GM19468 (cell line): ENCODE results near the gene UGT1A10.
"Not testable (repeated sequence)": the region's sequence is repeated elsewhere in the genome, so short reads cannot be mapped to it uniquely, and the experiment has no call there.

Source experiments
- ATAC-seq: cut with Tn5 transposase; IDR thresholded peaks from one replicate; pipeline ENCODE4 v1.9.1; 2021; ENCODE audit warnings: mild to moderate bottlenecking, moderate library complexity, moderate number of reproducible peaks; ENCODE audit not compliant: unreplicated experiment; ENCODE audit errors: extremely low read depth

The UGT1A10 gene

DNA sequence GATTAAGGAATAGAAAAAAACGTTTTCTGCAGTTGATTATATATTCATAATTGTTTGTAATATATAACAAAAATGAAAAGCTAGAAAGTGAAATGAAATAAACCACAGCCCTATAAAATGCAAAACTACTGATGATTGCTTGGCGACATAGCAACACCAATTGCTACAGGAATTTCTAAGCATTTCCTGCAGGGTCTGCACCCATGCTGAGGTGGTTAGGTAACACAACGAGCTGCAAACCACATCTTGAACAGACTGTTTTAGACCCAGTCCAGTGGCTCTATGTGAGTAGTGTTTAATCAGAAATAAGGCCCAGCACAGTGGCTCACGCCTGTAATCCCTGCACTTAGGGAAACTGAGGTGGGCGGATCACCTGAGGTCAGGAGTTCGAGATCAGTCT lies 18.3 kb downstream of the UGT1A10 start:
- ATAC-seq: no peak

DNA sequence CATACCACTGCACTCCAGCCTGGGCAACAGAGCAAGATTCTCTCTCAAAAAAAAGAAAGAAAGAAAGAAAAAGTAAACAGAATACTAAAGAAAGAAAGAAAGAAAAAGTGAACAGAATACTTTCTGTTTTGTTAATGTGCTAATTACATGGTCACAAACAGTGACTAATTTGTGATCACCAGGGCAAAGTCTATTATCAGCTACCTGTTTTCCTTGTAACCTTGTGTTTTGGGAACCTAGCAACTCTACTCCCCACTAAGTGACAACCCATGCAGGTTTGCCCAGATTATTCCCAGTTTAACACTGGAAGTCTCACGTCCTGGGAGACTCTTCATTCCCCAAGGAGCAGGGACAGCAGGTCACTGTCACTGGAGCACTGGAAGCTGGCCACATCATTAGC lies 18.8 kb downstream of the UGT1A10 start:
- no peak for ATAC-seq

DNA sequence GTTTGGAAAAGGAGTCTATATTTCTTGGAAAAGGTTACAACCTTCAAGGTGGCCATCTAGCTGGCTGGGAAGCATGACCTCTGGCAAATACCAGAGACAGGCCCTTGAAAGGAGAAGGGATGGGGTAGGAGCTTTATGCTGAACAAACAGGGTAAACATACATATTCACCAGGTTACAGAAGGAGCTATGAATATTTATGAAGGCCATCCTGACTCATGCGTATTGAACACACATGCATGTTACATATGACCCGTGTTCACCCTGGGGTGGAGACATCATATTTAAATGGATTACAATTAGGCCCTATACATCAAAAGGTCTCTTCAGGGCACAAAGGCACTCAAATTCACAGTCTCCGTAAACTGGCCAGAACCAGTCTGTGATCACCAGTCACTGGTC lies 19.7 kb downstream of the UGT1A10 start:
- not testable (repeated sequence) for ATAC-seq

DNA sequence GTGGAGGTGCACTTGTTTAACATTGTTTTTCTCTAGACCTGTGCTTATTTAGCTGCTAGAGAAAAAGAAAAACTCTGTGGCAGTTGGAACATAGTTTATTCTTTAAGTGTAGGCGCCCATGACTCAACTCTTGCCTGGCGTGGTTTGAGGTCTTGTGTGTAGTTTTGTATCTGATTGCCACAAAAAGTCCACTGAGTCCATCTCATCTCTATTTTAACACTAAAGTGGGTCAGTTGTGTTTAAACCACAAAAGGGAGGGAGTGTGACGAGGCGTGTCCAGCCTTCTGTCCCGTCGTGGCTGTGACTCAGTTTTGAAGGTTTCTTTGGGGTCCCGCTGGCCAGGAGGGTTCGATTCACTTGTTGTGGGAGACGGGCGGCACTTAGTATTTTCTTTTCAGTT lies 20.2 kb downstream of the UGT1A10 start:
- no peak for ATAC-seq

DNA sequence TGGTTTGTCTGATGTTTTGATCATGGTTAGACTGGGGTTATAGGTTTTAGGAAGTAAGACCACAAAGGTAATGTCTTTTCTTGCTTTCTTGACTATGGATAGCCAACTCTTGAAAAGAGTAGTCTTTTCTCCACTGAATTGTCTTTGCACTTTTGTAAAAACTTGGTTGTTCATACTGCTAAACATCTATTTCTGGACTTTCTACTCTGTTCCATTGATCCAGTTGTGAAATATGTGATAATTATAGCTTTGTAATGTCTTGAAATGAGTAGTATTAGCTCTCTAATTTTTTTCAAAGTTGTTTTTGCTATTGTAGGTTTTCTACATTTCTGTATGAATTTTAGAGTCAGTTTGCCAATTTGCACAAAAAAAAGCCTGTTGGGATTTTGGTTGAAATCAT lies 22.4 kb downstream of the UGT1A10 start:
- ATAC-seq: no peak

DNA sequence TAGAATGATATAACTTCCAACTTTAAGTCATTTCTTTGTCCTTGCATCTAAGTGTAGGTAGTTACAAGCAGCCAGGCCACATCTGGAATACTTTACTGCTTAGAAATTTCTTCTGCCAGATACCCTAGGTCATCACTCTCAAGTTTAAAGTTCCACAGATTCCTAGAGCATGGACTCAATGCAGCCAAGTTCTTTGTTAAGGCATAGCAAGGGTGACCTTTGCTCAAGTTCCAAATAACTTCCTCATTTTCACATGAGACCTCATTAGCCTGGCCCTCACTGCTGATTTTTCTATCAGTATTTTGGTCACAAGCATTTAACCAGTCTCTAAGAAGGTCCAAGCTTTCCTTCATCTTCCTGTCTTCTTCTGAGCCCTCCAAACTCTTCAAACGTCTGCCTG lies 27.7 kb downstream of the UGT1A10 start:
- no peak for ATAC-seq

DNA sequence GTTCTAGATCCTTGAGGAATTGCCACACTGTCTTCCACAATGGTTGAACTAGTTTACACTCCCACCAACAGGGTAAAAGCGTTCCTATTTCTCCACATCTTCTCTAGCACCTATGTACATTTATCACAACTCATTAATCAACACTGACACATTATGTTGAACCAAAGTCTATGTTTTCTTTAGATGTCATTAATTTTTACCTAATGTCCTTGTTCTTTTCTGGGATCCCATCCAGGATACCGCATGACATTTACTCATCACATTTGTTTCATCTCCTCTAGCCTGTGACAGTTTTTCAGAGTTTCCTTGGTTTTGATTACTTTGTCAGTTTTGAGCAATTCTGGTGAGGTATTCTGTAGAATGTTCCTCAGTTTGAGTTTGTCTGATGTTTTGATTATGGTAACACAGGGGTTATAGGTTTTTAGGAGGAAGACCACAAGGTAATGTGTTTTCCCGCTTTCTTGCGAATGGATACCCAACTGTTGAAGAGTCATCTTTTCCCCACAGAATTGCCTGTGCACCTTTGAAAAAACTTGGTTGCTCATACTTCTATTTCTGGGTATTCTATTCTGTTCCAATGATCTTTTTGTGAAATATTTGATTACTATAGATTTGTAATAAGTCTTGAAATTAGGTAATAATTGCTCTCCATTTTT lies 32.5 kb downstream of the UGT1A10 start:
- no peak for ATAC-seq

DNA sequence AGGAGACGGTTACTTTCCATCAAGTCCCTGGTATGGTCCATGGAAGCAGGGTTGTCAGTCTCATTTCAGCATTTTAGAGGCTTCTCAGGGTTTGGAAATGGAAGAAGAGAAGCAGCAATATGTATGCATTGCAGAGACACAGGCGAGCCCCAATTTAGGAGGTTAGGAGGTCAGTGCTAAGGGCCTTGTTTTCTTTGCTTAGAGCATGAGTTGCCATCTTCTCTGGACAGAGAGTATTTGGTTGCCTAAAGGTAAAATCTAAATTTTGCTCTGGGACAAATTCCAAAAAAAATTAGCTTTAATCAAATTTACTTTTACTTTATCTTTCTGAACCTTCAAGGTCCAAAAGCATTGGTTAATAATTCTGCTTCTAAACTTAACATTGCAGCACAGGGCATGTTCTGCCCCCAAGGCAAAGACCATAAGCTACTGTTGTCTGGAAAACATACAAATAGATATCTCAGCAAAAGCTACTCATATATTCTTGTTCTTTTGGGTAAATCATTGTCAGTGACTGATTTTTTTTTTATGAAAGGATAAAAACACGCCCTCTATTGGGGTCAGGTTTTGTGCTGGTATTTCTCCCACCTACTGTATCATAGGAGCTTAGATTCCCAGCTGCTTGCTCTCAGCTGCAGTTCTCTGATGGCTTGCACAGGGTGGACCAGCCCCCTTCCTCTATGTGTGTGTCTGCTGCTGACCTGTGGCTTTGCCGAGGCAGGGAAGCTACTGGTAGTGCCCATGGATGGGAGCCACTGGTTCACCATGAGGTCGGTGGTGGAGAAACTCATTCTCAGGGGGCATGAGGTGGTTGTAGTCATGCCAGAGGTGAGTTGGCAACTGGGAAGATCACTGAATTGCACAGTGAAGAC lies 35.3 kb downstream of the UGT1A10 start, which contains the start of gene UGT1A9:
Gene UGT1A9 (plus strand): TSS at position 609 of the 872 bp plus-strand sequence. CDS start 37 bp downstream, at position 646.
- no peak for ATAC-seq

DNA sequence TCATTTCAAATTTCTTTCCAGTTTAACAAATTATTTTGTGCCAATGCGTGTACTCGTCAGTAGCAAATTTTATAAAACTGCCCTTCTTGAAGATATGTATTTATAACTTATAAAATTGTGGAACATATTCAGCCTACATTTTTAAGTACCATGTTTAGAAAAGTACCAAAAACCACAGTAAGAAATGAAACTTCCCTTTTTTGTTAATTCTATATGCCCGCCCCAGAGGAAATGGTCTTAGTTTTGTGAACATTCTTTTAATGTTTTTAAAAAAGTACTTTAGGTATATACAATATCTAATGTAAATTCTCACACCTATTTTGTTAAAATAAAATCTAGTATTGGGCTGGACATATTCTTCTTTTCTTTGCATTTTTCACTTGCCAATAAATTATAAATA lies 36.6 kb downstream of the UGT1A10 start:
- ATAC-seq: no peak

DNA sequence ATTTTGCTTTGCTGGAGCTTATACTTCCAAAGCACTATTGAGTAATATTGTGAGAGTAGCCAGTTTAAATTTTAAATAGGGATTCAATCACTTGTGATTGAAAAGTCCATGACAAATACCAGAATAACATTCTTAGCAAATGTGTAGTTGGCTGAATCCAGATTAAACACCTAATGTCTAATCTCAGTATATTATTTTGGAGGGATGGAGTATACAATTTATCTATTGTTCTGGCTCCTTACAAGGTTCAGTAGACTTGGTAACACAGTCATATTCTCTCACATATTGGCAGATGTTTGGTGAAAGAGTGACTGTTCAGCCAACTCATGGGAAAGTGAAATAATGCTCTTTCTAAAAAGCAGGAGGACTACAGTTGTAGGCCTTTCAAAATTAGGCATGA lies 37.6 kb downstream of the UGT1A10 start:
- ATAC-seq: no peak

DNA sequence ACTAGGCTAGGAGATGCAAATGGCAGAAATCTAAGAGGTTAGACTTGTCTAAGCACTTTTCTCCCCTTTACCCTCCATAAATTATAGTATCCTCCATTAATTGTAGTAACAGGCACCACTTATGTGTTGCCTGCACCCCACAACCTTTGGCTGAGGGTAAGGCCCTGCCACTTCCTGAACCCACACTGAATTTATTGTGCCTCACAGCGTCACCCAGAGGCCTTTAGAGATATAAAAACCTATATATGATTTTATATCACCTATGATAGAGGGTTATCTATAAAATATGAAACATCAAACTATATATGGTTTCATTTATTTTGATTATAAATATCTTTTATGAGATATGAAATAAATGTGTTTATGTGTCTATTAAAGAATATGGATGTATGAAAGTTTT lies 38.1 kb downstream of the UGT1A10 start:
- no peak for ATAC-seq

DNA sequence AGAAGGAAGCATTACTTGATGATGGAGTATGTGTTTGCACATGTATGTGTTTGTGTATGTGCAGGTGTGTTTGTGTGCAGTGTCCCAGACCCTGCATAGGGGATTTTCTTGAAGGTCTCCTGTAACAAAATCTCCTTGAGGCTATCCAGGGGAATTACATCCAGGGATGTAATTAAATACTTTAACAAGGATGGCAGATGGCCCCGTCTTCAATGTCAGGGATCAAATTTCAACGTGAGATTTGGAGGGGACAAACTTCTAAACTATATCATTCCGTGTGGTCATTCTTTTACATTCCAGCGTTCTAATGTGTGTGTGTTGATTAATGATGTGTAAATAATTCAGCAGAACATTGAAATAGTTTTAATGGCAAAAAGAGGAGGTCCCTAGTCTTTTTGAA lies 38.7 kb downstream of the UGT1A10 start:
- no peak for ATAC-seq

DNA sequence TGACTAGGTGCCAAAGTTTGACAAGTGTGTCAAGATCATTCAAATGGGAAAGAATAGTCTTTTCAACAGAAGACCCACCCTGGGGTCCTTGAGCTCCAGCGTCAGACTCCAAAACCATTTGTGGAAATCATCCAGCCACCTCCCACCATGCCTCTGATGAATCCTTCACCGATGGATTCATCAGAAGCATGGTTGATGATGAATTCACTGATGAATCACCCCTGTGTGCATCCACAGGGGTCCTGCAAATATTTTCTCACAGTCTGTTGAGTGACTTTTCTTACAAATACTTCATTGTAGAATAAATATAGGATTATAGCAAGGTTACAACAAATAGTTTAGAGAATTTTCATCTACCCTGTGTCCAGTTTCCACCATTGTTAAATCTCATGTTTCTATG lies 39.8 kb downstream of the UGT1A10 start:
- no peak for ATAC-seq

DNA sequence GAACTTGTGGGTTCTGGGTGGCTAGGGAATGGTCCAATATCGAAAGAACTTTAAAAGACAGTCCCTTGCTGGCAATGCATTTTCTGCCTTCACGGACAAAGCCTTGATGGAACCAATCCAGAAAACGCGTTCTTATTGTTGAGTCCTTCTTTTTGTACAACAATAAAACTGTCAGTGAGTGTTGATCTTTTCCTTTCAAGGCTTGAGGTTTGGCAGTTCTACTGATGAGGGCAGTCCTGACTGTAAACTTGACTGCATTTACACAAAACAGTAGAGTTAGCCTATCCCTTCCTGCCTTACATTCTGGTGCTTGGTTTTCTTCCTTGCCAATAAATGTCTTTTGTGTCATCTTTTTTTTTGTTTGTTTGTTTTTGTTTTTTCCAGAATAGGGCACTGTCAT lies 42.9 kb downstream of the UGT1A10 start:
- ATAC-seq: no peak

DNA sequence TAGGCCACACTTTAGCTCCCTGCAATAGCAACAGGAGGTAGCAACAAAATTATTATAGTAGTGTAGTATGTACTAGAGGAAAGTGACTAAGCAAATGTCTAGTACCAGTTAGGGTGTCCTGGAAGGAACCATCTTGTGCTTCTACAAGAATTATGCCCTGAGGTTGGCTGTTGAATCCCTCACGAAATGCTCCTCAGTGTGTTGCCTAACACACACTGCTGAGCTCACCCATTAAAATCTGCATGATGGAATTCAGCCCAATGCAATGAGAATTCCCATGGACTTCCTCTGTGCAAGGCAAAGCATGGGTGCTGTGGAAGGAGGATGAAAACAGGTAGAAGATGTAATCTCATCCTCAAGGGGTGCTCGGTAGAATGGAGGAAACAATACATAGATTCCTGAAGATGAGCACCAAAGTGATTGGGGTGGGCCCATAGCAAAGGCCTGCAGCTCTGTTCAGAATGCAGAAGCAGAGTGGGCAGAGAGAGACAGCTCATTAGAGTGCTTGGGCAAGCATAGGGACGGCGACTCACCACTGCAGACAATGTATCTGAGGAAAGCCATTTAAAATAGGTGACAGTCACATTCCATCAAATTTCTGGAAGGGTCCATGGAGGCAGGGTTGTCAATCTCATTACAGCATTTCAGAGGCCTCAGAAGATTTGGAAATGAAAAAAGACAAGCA lies 44.3 kb downstream of the UGT1A10 start:
- no peak for ATAC-seq

DNA sequence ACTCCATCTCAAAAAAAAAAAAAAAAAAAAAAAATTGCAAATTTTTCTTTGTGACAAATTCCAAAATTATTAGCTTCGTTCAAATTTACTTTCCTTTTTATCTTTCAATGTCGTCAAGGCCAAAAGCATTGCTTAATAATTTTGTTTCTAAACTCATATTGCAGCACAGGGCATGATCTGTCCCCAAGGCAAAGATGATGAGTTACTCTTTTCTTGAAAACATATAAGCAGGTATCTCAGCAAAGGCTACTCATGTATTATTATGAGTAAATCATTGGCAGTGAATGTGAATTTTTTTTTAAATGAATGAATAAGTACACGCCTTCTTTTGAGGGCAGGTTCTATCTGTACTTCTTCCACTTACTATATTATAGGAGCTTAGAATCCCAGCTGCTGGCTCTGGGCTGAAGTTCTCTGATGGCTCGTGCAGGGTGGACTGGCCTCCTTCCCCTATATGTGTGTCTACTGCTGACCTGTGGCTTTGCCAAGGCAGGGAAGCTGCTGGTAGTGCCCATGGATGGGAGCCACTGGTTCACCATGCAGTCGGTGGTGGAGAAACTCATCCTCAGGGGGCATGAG lies 45.4 kb downstream of the UGT1A10 start, which contains the start of gene UGT1A7:
Gene UGT1A7 (plus strand): TSS at position 381 of the 579 bp plus-strand sequence. CDS start 37 bp downstream, at position 418.
- ATAC-seq: no peak

DNA sequence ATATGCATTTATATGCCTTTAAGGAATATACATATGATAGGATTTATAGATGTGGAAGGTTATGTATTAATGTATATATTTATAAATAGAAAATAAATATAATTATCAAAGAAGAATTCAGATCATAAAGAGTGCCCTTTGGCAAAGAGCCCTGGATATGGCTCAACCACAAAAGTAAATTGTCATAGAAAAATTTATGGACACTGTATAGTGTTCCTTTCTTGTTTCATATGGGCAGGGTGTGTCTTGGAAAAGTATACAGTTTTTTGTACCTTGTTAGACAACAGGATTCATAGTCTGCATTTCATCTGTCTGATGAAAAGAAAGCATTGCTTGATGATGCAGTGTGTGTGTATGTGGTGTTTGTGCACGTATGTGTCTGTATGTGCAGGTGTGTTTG lies 48.4 kb downstream of the UGT1A10 start:
- no peak for ATAC-seq

DNA sequence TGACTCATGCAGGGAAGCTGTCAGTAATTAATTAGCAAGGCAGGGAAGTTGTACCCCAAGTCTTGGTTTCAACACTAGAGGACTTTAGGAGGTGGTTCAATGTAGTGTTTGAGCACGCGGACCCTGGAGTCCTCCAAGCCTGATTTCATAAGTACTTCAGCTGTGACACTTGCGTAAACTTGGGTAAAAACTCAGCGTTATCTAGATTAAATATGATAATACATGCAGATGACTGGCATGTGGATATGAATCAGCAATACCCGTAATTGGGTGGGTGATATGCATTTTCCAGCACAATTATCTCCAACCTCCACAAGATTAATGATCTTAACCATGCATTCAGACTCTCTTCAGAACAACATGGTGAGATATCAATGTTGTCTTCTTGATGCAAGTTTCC lies 50.7 kb downstream of the UGT1A10 start:
- no peak for ATAC-seq

DNA sequence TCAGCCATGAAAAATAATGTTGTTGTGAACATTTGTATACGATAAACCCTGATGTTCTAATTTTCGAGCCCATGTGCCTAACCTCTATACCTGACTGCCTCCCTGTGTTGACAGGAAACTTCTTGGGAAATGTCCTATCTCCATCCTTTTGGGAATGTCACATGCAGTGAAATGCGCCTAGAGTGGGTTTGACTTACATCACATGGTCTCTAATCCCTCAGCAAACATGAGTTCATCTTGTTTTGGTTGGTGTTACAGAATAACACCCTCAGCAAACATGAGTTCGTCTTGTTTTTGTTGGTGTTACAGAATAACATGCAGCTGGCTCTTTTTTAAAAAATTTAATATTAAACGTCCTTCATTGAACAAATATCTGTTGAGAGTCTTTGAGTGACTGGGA lies 52.1 kb downstream of the UGT1A10 start:
- ATAC-seq: no peak

DNA sequence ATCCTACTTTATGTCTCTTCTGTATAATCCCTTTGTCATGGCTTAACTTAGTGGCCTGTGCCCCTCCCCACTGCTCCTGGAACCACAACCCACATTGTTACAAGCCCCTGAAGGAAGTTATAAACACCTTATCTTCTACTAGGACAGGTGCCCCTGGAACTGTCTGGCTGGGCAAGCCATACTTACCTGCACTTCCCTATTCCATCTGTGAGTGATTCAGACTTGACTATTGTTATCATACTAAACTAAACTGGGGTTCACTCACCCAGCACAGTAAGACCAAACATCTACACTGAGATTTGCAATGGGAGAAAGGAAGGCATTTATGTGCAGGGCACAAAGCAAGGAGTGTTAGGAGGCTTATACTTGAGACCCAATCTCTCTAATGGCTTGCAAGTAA lies 52.8 kb downstream of the UGT1A10 start:
- no peak for ATAC-seq

DNA sequence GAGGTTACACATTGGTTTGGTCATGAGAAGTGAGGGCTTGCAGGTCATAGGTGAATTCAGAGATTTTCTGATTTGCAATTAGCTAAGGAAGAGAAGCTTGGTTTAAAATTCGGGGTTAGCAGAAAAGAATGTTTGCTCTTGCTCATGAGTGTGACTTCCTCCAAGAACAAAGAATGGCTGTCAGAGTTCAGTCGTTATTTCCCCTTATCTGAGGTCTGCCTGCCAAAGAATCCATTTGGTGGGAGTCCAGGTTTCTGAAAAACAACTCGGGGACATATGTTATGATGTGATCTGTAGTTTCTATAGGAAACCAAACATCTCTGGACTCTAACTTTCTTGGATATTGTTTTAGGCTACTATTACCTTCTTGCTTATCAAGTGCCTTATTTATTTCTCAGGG lies 53.3 kb downstream of the UGT1A10 start:
- ATAC-seq: no peak
